Neural crest cell (in vitro differentiated cells): Measurements from ENCODE around the gene MROH7. TPM values are rescaled to one million over a fixed set of nuclear protein-coding genes. Genes with fewer than 3 reads are reported as not detected.

ENCODE experiments used
- DNase-seq: peaks from one replicate; pipeline ENCODE4 v3.0.0; 2021; ENCODE audit warnings: low read depth, mixed read lengths, low spot score
- H3K27ac Mint-ChIP-seq: one replicate; pipeline ENCODE4 v1.8.0; 2021; ENCODE audit warnings: mild to moderate bottlenecking, mixed read lengths; ENCODE audit not compliant: unreplicated experiment
- H3K27me3 Mint-ChIP-seq: 2 replicates; pipeline ENCODE4 v1.8.0; 2021; ENCODE audit warnings: low read depth, mild to moderate bottlenecking, mixed read lengths
- H3K36me3 Mint-ChIP-seq: 2 replicates; pipeline ENCODE4 v1.8.0; 2021; ENCODE audit warnings: low read depth, mild to moderate bottlenecking, mixed read lengths
- H3K4me1 Mint-ChIP-seq: 2 replicates; pipeline ENCODE4 v1.8.0; 2021; ENCODE audit warnings: mixed read lengths
- H3K4me3 Mint-ChIP-seq: one replicate; pipeline ENCODE4 v1.8.0; 2021; ENCODE audit warnings: mild to moderate bottlenecking, mixed read lengths
- H3K9me3 Mint-ChIP-seq: 2 replicates; pipeline ENCODE4 v1.8.0; 2021; ENCODE audit warnings: mixed read lengths
- total RNA-seq: library from RNA; stranded (reverse); gene quantifications from 2 replicates; pipeline ENCODE4 v1.2.1, GENCODE V29; 2021
- TF ChIP-seq, protein P1 (sequence below): fragments of 200-600 bp; sonication (generic); conservative IDR thresholded peaks from 2 replicates; pipeline ENCODE4 v1.5.0; 2021; ENCODE audit warnings: antibody characterized with exemption, mild to moderate bottlenecking

Gene MROH7
- total RNA-seq, 1 donor from 2014 or later, result not detected

DNA sequence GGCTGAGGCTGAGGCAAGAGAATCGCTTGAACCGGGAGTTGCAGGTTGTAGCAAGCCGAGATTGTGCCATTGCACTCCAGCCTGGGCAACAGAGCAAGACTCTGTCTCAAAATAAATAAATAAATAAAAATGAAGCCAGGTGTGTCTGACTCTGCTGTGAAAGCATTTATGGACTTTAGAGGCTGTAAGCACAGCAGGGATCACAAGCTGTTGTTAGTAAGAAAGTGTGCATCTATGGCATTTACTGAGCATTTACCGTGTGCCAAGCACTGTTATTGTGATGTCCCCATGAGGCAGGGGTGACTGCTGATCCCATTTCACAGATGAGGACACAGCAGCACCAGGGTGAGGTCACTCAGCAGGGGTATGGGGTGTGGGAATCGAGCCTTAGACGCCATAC lies 38.3 kb upstream of the MROH7 start:
- Mint-ChIP-seq H3K9me3 (no peaks in the 10 kb centered on the region), H3K4me3 (no peak overlapping the region), H3K27ac (no peak overlapping the region), H3K27me3 (no peaks in the 10 kb centered on the region), H3K36me3 (no peaks in the 10 kb centered on the region), H3K4me1 (no peaks in the 10 kb centered on the region)
- no peak for DNase-seq
- TF ChIP-seq, protein P1, sequence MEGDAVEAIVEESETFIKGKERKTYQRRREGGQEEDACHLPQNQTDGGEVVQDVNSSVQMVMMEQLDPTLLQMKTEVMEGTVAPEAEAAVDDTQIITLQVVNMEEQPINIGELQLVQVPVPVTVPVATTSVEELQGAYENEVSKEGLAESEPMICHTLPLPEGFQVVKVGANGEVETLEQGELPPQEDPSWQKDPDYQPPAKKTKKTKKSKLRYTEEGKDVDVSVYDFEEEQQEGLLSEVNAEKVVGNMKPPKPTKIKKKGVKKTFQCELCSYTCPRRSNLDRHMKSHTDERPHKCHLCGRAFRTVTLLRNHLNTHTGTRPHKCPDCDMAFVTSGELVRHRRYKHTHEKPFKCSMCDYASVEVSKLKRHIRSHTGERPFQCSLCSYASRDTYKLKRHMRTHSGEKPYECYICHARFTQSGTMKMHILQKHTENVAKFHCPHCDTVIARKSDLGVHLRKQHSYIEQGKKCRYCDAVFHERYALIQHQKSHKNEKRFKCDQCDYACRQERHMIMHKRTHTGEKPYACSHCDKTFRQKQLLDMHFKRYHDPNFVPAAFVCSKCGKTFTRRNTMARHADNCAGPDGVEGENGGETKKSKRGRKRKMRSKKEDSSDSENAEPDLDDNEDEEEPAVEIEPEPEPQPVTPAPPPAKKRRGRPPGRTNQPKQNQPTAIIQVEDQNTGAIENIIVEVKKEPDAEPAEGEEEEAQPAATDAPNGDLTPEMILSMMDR, result no peak

DNA sequence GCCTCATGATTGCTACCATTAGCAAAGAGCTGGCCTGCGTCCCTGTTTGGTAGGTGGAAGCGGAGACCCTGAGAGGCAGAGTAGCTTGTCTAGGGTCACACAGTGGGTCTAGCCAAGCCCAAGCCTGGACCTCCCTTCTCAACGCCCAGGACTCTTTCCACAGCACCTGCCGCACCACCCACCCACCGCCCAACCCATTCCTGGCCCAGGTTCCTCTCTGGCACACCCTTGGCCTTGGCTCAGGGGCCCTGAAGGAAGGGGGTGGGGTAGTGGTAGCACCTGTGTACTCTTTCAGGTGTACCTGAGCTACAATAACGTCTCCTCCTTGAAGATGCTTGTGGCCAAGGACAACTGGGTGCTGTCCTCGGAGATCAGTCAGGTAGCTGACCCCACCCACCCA lies 37.5 kb upstream of the MROH7 start:
- no peak overlapping the region for H3K4me3 Mint-ChIP-seq
- no peaks in the 10 kb centered on the region for H3K27me3 Mint-ChIP-seq
- TF ChIP-seq, protein P1, result no peak
- H3K9me3 Mint-ChIP-seq, result no peaks in the 10 kb centered on the region
- DNase-seq, result no peak
- H3K36me3 Mint-ChIP-seq, result no peaks in the 10 kb centered on the region
- H3K27ac Mint-ChIP-seq, result peak overlapping the region; percentile 43
- H3K4me1 Mint-ChIP-seq, result no peaks in the 10 kb centered on the region

DNA sequence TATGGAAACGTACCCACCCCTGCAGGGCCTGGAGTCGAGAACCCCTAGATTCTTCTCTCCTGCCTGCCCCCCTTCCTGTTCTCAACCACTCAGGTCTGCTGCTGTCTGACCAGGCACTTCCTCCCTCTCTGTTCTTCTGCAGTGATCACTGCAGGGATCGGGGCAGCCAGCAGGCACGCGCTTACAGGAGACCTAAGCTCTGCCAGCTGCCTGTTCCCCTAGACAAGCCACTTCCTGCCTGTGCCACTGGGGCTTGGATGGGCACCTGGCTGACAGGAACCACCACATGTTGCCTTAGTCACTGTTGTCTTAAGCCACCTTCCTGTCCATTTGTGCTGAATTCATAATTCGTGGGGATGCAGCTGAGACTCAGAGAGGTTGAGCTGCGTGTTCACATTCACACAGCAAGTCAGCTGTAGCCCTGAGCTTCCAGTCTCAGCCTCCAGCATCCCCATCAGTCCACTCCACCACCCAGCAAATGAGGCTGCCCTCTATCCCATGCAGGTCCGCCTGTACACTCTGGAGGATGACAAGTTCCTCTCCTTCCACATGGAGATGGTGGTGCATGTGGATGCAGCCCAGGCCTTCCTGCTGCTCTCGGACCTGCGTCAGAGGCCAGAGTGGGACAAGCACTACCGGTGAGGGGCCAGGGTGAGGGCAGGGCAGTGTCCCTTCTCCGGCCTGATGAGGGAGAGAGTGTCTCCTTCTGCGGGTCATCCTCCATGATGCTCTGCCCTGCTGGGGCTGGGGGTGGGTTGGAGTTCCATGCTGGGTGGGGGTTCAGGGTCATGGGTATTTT lies 36.8 kb upstream of the MROH7 start:
- no peak for DNase-seq
- no peaks in the 10 kb centered on the region for H3K9me3 Mint-ChIP-seq
- TF ChIP-seq, protein P1, result no peak
- no peaks in the 10 kb centered on the region for H3K27me3 Mint-ChIP-seq
- no peaks in the 10 kb centered on the region for H3K4me1 Mint-ChIP-seq
- H3K27ac Mint-ChIP-seq, result peak overlapping the region; percentile 43
- H3K4me3 Mint-ChIP-seq, result no peak overlapping the region
- H3K36me3 Mint-ChIP-seq, result no peaks in the 10 kb centered on the region

DNA sequence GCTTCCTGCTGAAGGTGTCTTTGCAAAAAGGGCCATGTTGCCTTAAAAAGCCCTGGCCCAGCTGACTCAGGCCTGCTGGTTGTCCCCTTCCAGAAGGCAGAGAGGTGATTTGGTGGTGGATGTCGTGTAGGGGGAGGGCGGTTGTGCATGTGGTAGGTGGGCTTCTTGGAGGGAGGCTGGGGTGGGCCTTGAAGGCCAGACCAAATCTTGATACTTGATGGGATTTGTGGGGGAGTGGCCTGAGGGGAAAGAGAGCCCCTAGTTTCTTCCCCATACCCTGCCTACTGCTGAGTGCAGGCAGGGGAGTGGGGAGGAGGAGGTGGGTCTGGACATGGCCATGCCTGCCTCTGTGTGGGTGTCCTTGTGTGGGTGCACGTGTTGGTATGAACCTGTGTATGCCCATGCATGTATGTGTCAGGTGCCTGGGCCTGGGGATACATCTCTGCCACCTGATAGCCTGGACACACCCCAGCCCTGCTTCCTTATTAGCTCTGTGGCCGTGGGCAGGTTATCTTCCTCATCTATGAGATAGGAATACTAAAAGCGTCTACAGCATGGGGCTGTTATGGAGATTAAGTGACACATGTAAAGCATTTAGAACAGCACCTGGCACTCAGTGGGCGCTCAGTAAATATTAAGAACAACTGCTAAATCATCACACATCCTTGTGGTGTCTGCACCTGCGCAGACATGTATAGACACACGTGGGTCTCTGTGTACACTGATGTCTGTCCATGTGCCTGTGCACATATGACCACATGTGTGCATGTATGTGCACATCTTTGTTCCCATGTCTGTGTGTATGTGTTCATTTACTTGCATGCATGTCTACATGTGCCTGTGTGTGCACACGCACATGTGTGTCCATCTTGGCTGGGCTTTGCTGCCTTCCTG lies 35.2 kb upstream of the MROH7 start:
- H3K4me3 Mint-ChIP-seq, result no peak overlapping the region
- H3K4me1 Mint-ChIP-seq, result no peaks in the 10 kb centered on the region
- TF ChIP-seq, protein P1, result no peak
- no peaks in the 10 kb centered on the region for H3K36me3 Mint-ChIP-seq
- no peak for DNase-seq
- H3K9me3 Mint-ChIP-seq, result no peaks in the 10 kb centered on the region
- H3K27me3 Mint-ChIP-seq, result no peaks in the 10 kb centered on the region
- H3K27ac Mint-ChIP-seq, result peak overlapping the region; percentile 87

DNA sequence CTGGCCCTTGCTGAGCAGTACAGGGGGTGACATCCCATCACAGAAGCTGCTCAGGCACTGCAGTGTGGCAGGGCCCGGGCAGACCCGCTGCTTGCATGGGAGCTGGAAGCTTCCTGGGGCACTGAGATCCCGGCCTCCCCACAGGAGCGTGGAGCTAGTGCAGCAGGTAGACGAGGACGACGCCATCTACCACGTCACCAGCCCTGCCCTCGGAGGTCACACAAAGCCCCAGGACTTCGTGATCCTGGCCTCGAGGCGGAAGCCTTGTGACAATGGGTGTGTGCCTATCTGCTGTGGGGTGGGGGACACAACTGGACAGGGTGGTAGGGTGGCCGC lies 34.6 kb upstream of the MROH7 start:
- H3K36me3 Mint-ChIP-seq, result no peaks in the 10 kb centered on the region
- H3K4me1 Mint-ChIP-seq, result no peaks in the 10 kb centered on the region
- H3K4me3 Mint-ChIP-seq, result no peak overlapping the region
- no peaks in the 10 kb centered on the region for H3K9me3 Mint-ChIP-seq
- DNase-seq, result no peak
- TF ChIP-seq, protein P1, result no peak
- no peaks in the 10 kb centered on the region for H3K27me3 Mint-ChIP-seq
- no peak overlapping the region for H3K27ac Mint-ChIP-seq
